OCI-LY3 (cell line): Measurements from ENCODE around the gene WDR86.

ENCODE experiments used
- CTCF ChIP-seq: fragments of 200-600, 300-600 bp; sonication (generic); IDR thresholded peaks from 2 replicates; pipeline ENCODE4 v1.5.1; 2014; ENCODE audit warnings: antibody characterized with exemption, low read length, low read depth
- EZH2phosphoT487 ChIP-seq: fragments of 200-600 bp; shearing (Covaris generic); IDR thresholded peaks from 2 replicates; pipeline ENCODE4 v1.6.1; 2018; ENCODE audit warnings: antibody characterized with exemption, mixed run types, low read depth

GRCh38 chr7:151423936-151424335 lies 14.1 kb upstream of the WDR86 start:
- TF ChIP-seq CTCF (no peak), EZH2phosphoT487 (no peak)
